ENCODE results near the gene FAM162B.
"Not testable (repeated sequence)": the region's sequence is repeated elsewhere in the genome, so short reads cannot be mapped to it uniquely, and the experiment has no call there.

The FAM162B gene

GRCh38 chr6:116764961-116765841, at the start of gene FAM162B:
Gene FAM162B, minus strand, starts transcription at chr6:116765719. Its CDS starts 143 bp downstream, at chr6:116765576.
- DNase-seq: no peak

GRCh38 chr6:116812051-116812650, 46.6 kb upstream of the FAM162B start:
- no peak for DNase-seq

GRCh38 chr6:116801971-116802370, 36.5 kb upstream of the FAM162B start:
- no peak for DNase-seq

GRCh38 chr6:116799945-116800344, 34.4 kb upstream of the FAM162B start:
- DNase-seq: no peak

GRCh38 chr6:116797585-116797984, 32.1 kb upstream of the FAM162B start:
- DNase-seq: no peak

- no peak for DNase-seq
Measured at GRCh38 chr6:116793224-116793623, 27.7 kb upstream of the FAM162B start.

GRCh38 chr6:116783852-116784251, 18.3 kb upstream of the FAM162B start:
- DNase-seq: no peak

GRCh38 chr6:116779573-116780164, 14.2 kb upstream of the FAM162B start:
- DNase-seq: no peak

- no peak for DNase-seq
Measured at GRCh38 chr6:116773886-116774285, 8.4 kb upstream of the FAM162B start.

GRCh38 chr6:116772450-116772849, 6.9 kb upstream of the FAM162B start:
- DNase-seq: no peak

GRCh38 chr6:116767715-116768114, 2.2 kb upstream of the FAM162B start:
- DNase-seq: no peak

- DNase-seq: no peak
Measured at GRCh38 chr6:116766506-116767176, 1.1 kb upstream of the FAM162B start.

GRCh38 chr6:116764629-116764960, 924 bp downstream of the FAM162B start:
- DNase-seq: no peak

- DNase-seq: no peak
Measured at GRCh38 chr6:116763906-116764628, 1.5 kb downstream of the FAM162B start.

- DNase-seq: no peak
Measured at GRCh38 chr6:116763048-116763447, 2.5 kb downstream of the FAM162B start.

GRCh38 chr6:116762235-116762634, 3.3 kb downstream of the FAM162B start:
- DNase-seq: no peak

GRCh38 chr6:116761779-116762178, 3.7 kb downstream of the FAM162B start:
- DNase-seq: no peak

- DNase-seq: no peak
Measured at GRCh38 chr6:116745176-116745575, 20.3 kb downstream of the FAM162B start.

GRCh38 chr6:116741571-116741970, 23.9 kb downstream of the FAM162B start:
- no peak for DNase-seq

- DNase-seq: not testable (repeated sequence)
Measured at GRCh38 chr6:116740486-116740885, 25.0 kb downstream of the FAM162B start.

GRCh38 chr6:116737004-116737403, 28.5 kb downstream of the FAM162B start:
- no peak for DNase-seq

GRCh38 chr6:116730513-116730912, 35.0 kb downstream of the FAM162B start:
- no peak for DNase-seq

GRCh38 chr6:116726947-116727346, 38.6 kb downstream of the FAM162B start:
- DNase-seq: no peak
